Hepatocyte (in vitro differentiated cells): Measurements from ENCODE around the gene CAPN11.

ENCODE experiments used
- EZH2 ChIP-seq: fragments of 200-600 bp; sonication (generic); IDR thresholded peaks from 2 replicates; pipeline ENCODE4 v1.6.1; 2016; ENCODE audit warnings: antibody characterized with exemption, mild to moderate bottlenecking, borderline replicate concordance
- TF ChIP-seq, protein P1 (sequence below): fragments of 200-600 bp; sonication (generic); IDR thresholded peaks from 2 replicates; pipeline ENCODE4 v1.5.1; 2016; ENCODE audit warnings: antibody characterized with exemption, mild to moderate bottlenecking; ENCODE audit not compliant: poor library complexity

DNA sequence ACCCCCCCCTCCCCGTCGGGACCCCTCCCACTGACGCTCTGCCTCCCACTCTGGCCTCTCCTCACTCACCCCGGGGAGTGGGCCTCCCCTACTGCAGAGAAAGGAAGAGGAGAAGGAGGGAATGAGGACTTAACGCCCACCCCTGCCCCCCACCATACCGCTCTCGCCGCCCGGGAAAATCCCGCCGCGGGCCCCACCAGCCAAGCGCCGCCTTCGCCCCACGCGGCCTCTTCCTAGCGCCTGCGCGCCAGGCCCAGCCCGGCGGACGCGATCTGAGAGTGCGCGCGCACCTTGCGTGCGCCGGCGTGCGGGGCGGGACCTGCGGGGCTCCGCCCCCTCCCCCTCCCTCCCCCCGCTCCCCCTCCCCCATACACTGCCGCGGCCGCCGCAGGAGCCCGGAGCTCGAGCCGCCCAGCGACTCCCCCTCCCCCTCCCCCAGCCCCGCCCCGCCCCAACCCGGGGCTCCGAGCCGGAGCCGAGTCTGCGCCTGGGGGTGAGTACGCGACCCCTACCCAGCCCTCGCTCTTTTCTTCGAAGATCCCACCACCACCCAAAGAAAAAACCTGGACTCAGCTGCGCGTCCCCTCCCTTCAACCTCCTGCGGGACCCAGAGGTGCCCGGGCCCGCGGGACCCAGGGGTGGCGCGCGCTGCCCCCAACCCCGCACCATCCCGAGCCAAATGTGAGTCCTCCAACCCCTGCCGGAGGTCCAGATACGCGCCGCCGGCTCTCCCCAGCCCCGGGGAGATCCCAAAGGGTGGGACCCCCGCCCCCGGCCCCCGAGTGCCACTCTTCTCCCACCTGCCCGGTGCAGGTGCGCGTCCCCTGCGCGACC lies 31.2 kb upstream of the CAPN11 start, which contains the start of the genes MRPL14 and TMEM63B:
- TF ChIP-seq, protein P1, sequence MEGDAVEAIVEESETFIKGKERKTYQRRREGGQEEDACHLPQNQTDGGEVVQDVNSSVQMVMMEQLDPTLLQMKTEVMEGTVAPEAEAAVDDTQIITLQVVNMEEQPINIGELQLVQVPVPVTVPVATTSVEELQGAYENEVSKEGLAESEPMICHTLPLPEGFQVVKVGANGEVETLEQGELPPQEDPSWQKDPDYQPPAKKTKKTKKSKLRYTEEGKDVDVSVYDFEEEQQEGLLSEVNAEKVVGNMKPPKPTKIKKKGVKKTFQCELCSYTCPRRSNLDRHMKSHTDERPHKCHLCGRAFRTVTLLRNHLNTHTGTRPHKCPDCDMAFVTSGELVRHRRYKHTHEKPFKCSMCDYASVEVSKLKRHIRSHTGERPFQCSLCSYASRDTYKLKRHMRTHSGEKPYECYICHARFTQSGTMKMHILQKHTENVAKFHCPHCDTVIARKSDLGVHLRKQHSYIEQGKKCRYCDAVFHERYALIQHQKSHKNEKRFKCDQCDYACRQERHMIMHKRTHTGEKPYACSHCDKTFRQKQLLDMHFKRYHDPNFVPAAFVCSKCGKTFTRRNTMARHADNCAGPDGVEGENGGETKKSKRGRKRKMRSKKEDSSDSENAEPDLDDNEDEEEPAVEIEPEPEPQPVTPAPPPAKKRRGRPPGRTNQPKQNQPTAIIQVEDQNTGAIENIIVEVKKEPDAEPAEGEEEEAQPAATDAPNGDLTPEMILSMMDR, result no peak
- no peak for TF ChIP-seq EZH2
